Esophagus squamous epithelium (tissue), 4 donors: ENCODE results near the gene SOX13.

ENCODE experiments used
- CTCF ChIP-seq, 6 experiments: fragments of 450-650 bp in 4 of 6; fragments of 200-600 bp in 2 of 6; sonication (generic) in 2 of 6; IDR thresholded peaks; one replicate each; pipeline ENCODE4 v1.5.1; 2016 to 2019; ENCODE audit warnings: antibody characterized with exemption in 6 of 6, mild to moderate bottlenecking in 4 of 6, moderate library complexity in 4 of 6
- POLR2A ChIP-seq, 4 donors: fragments of 450-650 bp; IDR thresholded peaks; one replicate each; pipeline ENCODE4 v1.6.1; 2017; ENCODE audit warnings: antibody characterized with exemption in 4 of 4, mild to moderate bottlenecking in 4 of 4, moderate library complexity in 3 of 4

DNA sequence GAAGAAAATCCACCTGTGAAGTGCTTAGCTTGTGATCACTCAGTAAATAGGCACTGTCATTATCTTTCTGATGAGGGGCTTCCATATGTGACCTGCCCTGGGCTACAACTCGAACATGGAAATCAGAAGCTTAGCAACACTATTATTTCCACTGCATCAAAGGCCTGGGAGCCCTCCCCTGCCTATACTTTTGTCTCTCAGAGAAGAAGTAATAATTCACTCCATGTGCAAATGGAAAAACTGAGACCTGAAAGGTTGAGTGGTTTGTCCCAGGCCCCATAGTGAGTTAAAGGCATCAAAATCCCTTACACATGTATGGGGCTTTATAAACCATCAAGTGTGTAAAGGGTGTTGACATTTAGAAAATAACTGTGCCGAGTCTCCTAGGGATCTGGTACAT is 20.9 kb downstream of the SOX13 start:
- TF ChIP-seq CTCF (IDR thresholded peaks at IDR 0.05) (no peak), POLR2A (IDR thresholded peaks at IDR 0.05) (no peak)
